SHP77 (cell line): ENCODE data around the gene MZF1.
"Not testable (repeated sequence)": the region's sequence is repeated elsewhere in the genome, so short reads cannot be mapped to it uniquely, and the experiment has no call there.

Experiments used
- DNase-seq, 2 experiments: peaks; one replicate each; lab custom pipeline; 2025; lab: John Stamatoyannopoulos, UW

MZF1 gene

GRCh38 chr19:58572818-58573657 lies at the start of gene MZF1:
TSS of gene MZF1 (minus strand) at chr19:58573335. CDS start at chr19:58571389, 1,946 bp downstream.
- DNase-seq, result no peak

- not testable (repeated sequence) for DNase-seq
Measured at GRCh38 chr19:58607213-58607612, 34.1 kb upstream of the MZF1 start.

- not testable (repeated sequence) for DNase-seq
Measured at GRCh38 chr19:58606251-58606896, 33.2 kb upstream of the MZF1 start.

DNA sequence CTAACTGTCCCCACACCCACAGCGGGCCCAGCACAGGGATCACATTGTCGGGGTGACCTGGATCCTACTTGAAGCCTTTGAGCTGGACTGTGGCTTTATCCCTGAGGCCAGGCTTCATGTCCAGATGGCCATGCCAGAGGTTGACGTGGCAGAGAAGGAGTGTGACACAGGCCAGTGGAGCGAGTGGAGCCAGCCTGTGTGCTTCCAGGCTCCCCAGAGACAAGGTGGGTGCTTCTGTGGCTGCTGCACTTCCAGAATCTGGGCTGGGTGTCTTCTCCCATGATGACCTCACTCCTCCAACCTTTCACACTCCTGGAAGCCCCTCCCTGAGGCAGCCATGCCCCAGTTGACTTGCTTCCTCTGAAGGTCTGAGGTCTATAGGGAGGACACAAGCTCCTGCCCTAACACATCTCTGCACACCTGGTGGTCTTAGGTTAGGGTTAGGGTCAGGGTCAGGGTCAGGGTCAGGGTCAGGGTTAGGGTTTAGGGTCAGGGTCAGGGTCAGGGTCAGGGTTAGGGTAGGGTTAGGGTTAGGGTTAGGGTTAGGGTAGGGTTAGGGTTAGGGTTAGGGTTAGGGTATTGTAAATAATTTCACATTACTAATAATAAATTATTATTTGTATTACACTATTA lies 13.1 kb upstream of the MZF1 start:
- DNase-seq, result no peak

GRCh38 chr19:58585442-58586132 lies 12.5 kb upstream of the MZF1 start:
- no peak for DNase-seq

- no peak for DNase-seq
Measured at GRCh38 chr19:58584498-58585441, 11.6 kb upstream of the MZF1 start.

- no peak for DNase-seq
Measured at GRCh38 chr19:58582985-58583384, 9.8 kb upstream of the MZF1 start.

DNA sequence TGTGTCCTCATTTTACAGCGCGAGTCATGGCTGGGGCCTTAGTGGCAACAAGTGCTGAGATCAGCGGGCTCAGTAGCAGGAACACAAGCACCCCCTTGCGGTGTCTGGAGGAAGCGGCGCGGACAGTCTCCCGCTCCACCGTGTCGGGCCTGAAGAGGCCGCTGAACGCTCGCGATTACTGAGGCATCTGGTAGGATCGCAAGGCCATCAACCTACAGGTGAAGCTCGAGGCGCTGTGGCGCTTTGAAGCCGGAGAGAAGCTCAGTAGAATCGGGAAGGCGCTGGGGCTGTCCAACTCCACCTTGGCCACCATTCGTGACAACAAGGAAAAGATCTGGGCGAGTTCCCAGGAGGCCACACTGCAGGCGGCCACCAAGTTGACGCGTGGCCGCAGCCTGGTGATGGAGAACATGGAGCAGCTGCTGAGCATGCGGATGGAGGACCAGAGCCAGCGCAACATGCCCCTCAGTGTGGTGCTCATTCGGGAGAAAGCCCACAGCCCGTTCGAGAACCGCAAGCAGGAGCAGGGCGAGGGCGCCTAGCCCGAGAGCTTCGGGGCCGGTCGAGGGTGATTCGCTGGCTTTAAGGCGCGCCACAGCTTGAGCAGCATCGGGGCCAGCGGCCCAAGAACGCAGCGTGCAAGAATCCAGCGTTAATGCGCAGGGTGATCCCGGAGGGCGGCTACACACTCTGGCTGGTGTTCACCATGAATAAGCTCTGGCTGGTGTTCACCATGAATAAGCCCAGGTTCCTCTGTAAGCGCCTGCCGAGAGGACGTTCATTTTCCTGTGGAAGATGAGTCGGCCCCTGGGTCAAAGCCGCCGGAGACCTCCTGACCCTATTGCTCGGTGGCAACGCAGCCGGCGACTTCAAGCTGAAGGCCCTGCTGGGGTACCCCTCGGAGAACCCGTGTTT lies 8.3 kb upstream of the MZF1 start:
- DNase-seq, result no peak

- DNase-seq, result no peak
Measured at GRCh38 chr19:58579473-58580142, 6.5 kb upstream of the MZF1 start.

DNA sequence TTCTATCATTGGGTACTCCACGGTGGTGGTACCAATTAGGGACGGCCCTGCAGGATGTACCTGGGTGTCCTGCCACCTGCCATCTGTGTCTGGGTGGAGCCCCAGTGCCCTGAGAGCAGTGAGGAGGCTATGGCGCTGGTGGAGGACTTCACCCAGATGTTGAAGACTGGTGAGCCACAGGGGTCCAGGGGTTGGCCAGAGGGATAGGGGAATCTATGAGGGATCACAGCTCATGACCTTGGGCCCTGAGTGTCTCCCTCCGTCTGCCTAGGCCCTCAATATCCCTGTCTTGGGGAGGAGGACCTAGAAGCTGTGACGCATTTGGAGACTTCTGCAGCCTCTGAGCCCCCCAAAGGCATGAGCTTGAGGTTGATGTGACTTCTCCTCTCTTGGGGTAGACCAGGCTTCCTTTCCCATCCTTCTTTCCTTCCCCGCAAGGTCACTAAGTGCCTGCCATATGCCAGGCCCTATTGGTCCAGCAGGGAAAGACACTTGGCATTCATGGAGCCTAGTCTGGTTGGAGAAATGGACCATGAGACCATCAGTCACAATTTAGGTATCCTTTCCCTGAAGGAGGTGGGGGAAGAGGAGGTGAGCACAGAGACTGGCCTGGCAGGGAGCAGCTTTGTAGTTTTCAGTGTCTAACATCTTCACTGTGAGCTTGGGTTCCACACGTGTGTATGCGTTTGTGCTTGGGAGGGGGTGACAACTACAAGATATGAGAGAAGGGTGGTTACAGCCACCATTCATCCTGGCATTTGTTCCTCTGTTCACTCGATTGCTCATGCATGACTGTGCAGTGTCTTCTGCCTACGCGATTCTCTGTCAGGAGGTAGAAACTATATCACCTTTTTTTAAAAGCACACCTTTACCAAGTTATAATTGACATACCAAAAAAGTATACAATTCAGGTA lies 5.1 kb upstream of the MZF1 start:
- DNase-seq, result no peak

- DNase-seq, result not testable (repeated sequence)
Measured at GRCh38 chr19:58577581-58577980, 4.4 kb upstream of the MZF1 start.

DNA sequence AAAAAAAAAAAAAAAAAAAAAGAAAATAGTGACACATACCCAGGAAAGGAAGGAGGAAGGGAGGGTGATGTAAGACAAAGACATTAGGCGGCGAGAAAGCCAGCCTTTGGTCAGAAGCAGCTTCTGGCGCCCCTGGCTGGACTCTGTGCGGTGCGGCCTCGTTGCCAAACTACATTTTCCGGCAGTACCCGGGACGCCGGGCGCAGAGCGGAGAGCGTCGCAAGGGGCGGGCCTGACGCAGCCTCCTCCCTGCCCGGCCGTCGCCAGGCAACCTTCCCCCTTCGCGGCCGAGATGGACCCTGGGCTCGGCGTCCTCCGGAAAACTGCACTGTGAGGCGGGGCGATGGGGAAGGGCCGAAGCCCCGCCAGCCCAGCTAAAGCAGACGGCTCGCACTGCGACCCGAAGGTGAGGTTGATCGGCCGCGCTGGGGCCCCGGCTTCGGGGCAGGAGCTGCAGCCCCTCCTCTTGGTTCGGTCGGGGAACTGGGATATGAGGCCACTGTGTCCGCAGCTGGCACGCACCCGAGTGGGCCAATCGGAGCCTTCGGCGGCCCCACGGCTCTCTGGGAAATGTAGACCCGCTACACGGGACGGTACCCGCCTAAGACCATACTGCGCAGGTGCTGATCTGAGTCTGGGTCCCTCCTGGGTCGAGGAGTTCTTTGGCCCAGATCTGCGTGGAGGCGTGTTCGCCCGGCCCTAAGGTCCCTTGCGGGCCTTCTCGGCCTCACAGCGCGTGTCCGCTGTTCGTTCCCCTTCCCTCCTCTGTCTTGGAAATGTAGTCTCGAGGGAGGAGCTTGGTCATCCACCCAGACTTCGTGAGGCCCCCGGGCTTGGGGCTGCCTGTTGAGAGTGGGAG lies 2.3 kb upstream of the MZF1 start:
- no peak for DNase-seq

GRCh38 chr19:58573658-58574164 lies 576 bp upstream of the MZF1 start:
- DNase-seq, result no peak

GRCh38 chr19:58572026-58572817 lies 913 bp downstream of the MZF1 start:
- DNase-seq, result no peak

DNA sequence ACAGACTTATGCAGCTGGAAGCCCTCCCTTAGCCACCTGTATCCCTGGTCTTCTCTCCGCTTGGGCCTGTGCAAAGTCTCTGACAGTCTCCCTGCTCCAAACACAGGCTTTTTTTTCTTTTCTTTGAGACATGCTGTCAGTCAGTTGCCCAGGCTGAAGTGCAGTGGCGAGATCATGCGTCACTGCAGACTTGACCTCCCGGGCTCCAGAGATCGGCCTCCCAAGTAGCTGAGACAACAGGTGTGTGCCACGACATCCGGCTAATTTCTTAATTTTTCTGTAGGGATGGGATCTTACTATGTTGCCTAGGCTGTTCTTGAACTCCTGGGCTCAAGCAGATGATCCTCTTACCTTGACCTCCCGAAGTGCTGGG lies 1.6 kb downstream of the MZF1 start:
- DNase-seq, result no peak

- no peak for DNase-seq
Measured at GRCh38 chr19:58570770-58571574, 2.2 kb downstream of the MZF1 start.
